ENCODE measurements around the gene KIR2DL1. TPM values are rescaled to one million over a fixed set of nuclear protein-coding genes. Genes with fewer than 3 reads are reported as not detected.
"Not testable (repeated sequence)": the region's sequence is repeated elsewhere in the genome, so short reads cannot be mapped to it uniquely, and the experiment has no call there.

KIR2DL1 gene
- total RNA-seq, 1 donor from 2014 or later: not detected

DNA sequence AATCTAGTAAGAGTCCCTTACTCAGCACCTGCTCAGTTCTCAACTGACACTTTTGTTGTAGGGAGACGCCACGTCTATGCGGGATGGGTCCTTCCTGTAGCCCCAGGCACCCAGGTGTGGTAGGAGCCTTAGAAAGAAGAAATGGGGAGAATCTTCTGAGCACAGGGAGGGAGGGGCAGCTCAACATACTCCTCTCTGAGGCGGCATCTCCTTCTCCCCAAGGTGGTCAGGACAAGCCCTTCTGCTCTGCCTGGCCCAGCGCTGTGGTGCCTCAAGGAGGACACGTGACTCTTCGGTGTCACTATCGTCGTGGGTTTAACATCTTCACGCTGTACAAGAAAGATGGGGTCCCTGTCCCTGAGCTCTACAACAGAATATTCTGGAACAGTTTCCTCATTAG, 35.0 kb downstream of the KIR2DL1 start:
- H3K27ac ChIP-seq (ENCODE audit: low read depth, low read length): no peak overlapping the region
- no peaks in the 10 kb centered on the region for H3K4me1 ChIP-seq (ENCODE audit: insufficient read depth, low read length)
- Mint-ChIP-seq H3K27me3 (ENCODE audit: low read depth, unreplicated experiment) (no peaks in the 10 kb centered on the region), H3K36me3 (ENCODE audit: low read depth, unreplicated experiment) (no peaks in the 10 kb centered on the region), H3K9me3 (ENCODE audit: unreplicated experiment) (peaks cover 13% of the 10 kb centered on the region), H3K4me3 (ENCODE audit: unreplicated experiment) (no peak overlapping the region), H3K27ac (ENCODE audit: unreplicated experiment) (no peak overlapping the region), H3K4me1 (ENCODE audit: low read depth, unreplicated experiment) (no peaks in the 10 kb centered on the region)
- TF ChIP-seq, protein P1, sequence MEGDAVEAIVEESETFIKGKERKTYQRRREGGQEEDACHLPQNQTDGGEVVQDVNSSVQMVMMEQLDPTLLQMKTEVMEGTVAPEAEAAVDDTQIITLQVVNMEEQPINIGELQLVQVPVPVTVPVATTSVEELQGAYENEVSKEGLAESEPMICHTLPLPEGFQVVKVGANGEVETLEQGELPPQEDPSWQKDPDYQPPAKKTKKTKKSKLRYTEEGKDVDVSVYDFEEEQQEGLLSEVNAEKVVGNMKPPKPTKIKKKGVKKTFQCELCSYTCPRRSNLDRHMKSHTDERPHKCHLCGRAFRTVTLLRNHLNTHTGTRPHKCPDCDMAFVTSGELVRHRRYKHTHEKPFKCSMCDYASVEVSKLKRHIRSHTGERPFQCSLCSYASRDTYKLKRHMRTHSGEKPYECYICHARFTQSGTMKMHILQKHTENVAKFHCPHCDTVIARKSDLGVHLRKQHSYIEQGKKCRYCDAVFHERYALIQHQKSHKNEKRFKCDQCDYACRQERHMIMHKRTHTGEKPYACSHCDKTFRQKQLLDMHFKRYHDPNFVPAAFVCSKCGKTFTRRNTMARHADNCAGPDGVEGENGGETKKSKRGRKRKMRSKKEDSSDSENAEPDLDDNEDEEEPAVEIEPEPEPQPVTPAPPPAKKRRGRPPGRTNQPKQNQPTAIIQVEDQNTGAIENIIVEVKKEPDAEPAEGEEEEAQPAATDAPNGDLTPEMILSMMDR (IDR thresholded peaks at IDR 0.05; ENCODE audit: insufficient read depth, low read depth, low read length): no peak
- TF ChIP-seq EZH2 (IDR thresholded peaks at IDR 0.05; ENCODE audit: insufficient read depth, low read length): no peak
- H3K27me3 ChIP-seq (ENCODE audit: insufficient read depth, low read length): no peaks in the 10 kb centered on the region
- H4K20me1 ChIP-seq (ENCODE audit: insufficient read depth, low read length): no peaks in the 10 kb centered on the region
- FAIRE-seq: no peak
- peaks cover 13% of the 10 kb centered on the region for H3K9me3 ChIP-seq (ENCODE audit: insufficient read depth, low read depth, low read length)
- no peaks in the 10 kb centered on the region for H3K36me3 ChIP-seq (ENCODE audit: insufficient read depth, low read length)
- no peak overlapping the region for H3K4me3 ChIP-seq (ENCODE audit: insufficient read depth, low read depth, low read length)
- no peak overlapping the region for H3K4me2 ChIP-seq (ENCODE audit: low read length)
- H2AFZ ChIP-seq (ENCODE audit: low read depth, low read length): no peak overlapping the region
- H3K79me2 ChIP-seq (ENCODE audit: insufficient read depth, low read length): no peaks in the 10 kb centered on the region
- H3K9ac ChIP-seq (ENCODE audit: low read length): no peak overlapping the region
- no peak for DNase-seq (ENCODE audit: low read depth)

DNA sequence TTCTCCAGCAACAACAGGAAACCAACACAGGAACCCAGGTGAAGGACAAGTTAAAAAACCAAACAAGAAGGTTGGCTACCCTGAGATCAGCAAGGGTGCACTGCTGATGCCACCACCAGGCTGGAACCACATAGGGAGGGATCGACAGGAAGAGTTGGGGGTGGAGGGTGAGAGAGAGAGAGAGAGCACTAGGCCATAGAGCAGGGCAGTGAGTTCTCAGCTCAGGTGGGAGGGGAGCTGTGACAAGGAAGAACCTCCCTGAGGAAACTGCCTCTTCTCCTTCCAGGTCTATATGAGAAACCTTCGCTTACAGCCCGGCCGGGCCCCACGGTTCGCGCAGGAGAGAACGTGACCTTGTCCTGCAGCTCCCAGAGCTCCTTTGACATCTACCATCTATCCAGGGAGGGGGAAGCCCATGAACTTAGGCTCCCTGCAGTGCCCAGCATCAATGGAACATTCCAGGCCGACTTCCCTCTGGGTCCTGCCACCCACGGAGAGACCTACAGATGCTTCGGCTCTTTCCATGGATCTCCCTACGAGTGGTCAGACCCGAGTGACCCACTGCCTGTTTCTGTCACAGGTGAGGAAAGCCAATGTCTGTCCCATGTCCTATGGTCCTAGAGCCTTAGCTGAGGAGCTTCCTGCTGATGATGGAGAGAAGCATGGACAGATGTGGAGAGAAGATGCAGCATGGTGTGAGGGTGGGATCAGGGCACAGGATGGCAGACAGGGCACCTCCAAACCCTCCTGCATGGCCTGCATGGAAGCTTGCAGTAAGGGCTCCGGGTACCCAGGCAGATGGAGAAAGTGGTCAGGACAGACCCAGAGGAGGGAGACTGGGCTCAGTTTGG, 36.3 kb downstream of the KIR2DL1 start:
- H3K27me3 Mint-ChIP-seq (ENCODE audit: low read depth, unreplicated experiment): no peaks in the 10 kb centered on the region
- TF ChIP-seq, protein P1 (IDR thresholded peaks at IDR 0.05; ENCODE audit: insufficient read depth, low read depth, low read length): no peak
- TF ChIP-seq EZH2 (IDR thresholded peaks at IDR 0.05; ENCODE audit: insufficient read depth, low read length): no peak
- no peak overlapping the region for H3K9ac ChIP-seq (ENCODE audit: low read length)
- no peak overlapping the region for H3K4me2 ChIP-seq (ENCODE audit: low read length)
- H3K9me3 Mint-ChIP-seq (ENCODE audit: unreplicated experiment): peaks cover 13% of the 10 kb centered on the region
- no peak overlapping the region for H3K4me3 Mint-ChIP-seq (ENCODE audit: unreplicated experiment)
- H3K4me1 ChIP-seq (ENCODE audit: insufficient read depth, low read length): no peaks in the 10 kb centered on the region
- no peaks in the 10 kb centered on the region for H3K36me3 Mint-ChIP-seq (ENCODE audit: low read depth, unreplicated experiment)
- no peaks in the 10 kb centered on the region for H4K20me1 ChIP-seq (ENCODE audit: insufficient read depth, low read length)
- H2AFZ ChIP-seq (ENCODE audit: low read depth, low read length): no peak overlapping the region
- no peak overlapping the region for H3K27ac Mint-ChIP-seq (ENCODE audit: unreplicated experiment)
- no peak for FAIRE-seq
- H3K36me3 ChIP-seq (ENCODE audit: insufficient read depth, low read length): no peaks in the 10 kb centered on the region
- DNase-seq (ENCODE audit: low read depth): no peak
- peaks cover 16% of the 10 kb centered on the region for H3K9me3 ChIP-seq (ENCODE audit: insufficient read depth, low read depth, low read length)
- H3K4me1 Mint-ChIP-seq (ENCODE audit: low read depth, unreplicated experiment): no peaks in the 10 kb centered on the region
- no peaks in the 10 kb centered on the region for H3K79me2 ChIP-seq (ENCODE audit: insufficient read depth, low read length)
- H3K4me3 ChIP-seq (ENCODE audit: insufficient read depth, low read depth, low read length): no peak overlapping the region
- H3K27ac ChIP-seq (ENCODE audit: low read depth, low read length): no peak overlapping the region
- H3K27me3 ChIP-seq (ENCODE audit: insufficient read depth, low read length): no peaks in the 10 kb centered on the region

DNA sequence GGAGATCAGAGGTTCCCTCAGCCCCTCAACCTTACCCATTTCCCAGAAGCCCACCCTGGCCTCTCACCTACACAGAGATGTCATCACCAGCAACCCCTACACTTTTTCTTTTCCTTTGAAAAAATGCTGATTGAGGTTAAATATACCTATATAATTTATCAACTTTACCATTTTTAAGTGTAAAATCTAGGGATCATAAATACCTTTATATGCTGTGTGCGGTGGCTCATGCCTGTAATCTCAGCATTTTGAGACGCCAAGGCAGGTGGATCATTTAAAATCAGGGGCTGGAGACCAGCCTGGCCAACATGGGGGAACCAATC, 36.9 kb downstream of the KIR2DL1 start:
- Mint-ChIP-seq H3K4me3 (ENCODE audit: unreplicated experiment) (no peak overlapping the region), H3K27ac (ENCODE audit: unreplicated experiment) (no peak overlapping the region), H3K4me1 (ENCODE audit: low read depth, unreplicated experiment) (no peaks in the 10 kb centered on the region), H3K36me3 (ENCODE audit: low read depth, unreplicated experiment) (no peaks in the 10 kb centered on the region), H3K27me3 (ENCODE audit: low read depth, unreplicated experiment) (no peaks in the 10 kb centered on the region), H3K9me3 (ENCODE audit: unreplicated experiment) (peaks cover 13% of the 10 kb centered on the region)
- DNase-seq (ENCODE audit: low read depth) (no peak), FAIRE-seq (no peak)
- H3K27ac ChIP-seq (ENCODE audit: low read depth, low read length): no peak overlapping the region
- H3K9me3 ChIP-seq (ENCODE audit: insufficient read depth, low read depth, low read length): peaks cover 16% of the 10 kb centered on the region
- TF ChIP-seq EZH2 (IDR thresholded peaks at IDR 0.05; ENCODE audit: insufficient read depth, low read length): no peak
- TF ChIP-seq, protein P1 (IDR thresholded peaks at IDR 0.05; ENCODE audit: insufficient read depth, low read depth, low read length): no peak
- H4K20me1 ChIP-seq (ENCODE audit: insufficient read depth, low read length): no peaks in the 10 kb centered on the region
- H2AFZ ChIP-seq (ENCODE audit: low read depth, low read length): no peak overlapping the region
- no peaks in the 10 kb centered on the region for H3K36me3 ChIP-seq (ENCODE audit: insufficient read depth, low read length)
- no peak overlapping the region for H3K4me2 ChIP-seq (ENCODE audit: low read length)
- no peaks in the 10 kb centered on the region for H3K4me1 ChIP-seq (ENCODE audit: insufficient read depth, low read length)
- no peak overlapping the region for H3K9ac ChIP-seq (ENCODE audit: low read length)
- H3K27me3 ChIP-seq (ENCODE audit: insufficient read depth, low read length): no peaks in the 10 kb centered on the region
- H3K79me2 ChIP-seq (ENCODE audit: insufficient read depth, low read length): no peaks in the 10 kb centered on the region
- no peak overlapping the region for H3K4me3 ChIP-seq (ENCODE audit: insufficient read depth, low read depth, low read length)

DNA sequence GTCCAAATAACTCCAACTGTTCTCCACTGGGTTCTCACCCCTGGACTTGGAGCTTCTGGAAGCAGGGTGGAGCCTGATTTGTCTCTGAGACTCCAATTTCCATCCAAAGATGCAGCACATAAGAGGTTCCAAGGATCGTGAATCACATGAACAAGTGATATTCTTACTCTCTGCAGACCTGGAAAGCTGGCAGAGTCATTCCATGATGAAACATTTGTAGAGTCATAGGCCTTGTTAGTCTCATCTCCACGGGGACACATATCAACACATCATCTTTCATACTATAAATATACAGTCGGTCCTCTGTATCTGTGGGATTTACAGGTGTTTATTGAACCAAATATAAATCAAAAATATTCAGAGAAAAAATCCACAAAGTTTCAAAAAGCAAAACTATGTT, 45.0 kb downstream of the KIR2DL1 start:
- H3K4me3 Mint-ChIP-seq (ENCODE audit: unreplicated experiment); H2AFZ ChIP-seq (ENCODE audit: low read depth, low read length); H3K27me3 ChIP-seq (ENCODE audit: insufficient read depth, low read length); FAIRE-seq; H3K27me3 Mint-ChIP-seq (ENCODE audit: low read depth, unreplicated experiment); DNase-seq (ENCODE audit: low read depth); H3K27ac ChIP-seq (ENCODE audit: low read depth, low read length); H3K4me3 ChIP-seq (ENCODE audit: insufficient read depth, low read depth, low read length); H3K4me1 ChIP-seq (ENCODE audit: insufficient read depth, low read length); H3K36me3 Mint-ChIP-seq (ENCODE audit: low read depth, unreplicated experiment); H3K4me2 ChIP-seq (ENCODE audit: low read length); H3K27ac Mint-ChIP-seq (ENCODE audit: unreplicated experiment); H4K20me1 ChIP-seq (ENCODE audit: insufficient read depth, low read length); H3K36me3 ChIP-seq (ENCODE audit: insufficient read depth, low read length); H3K9me3 ChIP-seq (ENCODE audit: insufficient read depth, low read depth, low read length); H3K79me2 ChIP-seq (ENCODE audit: insufficient read depth, low read length); H3K4me1 Mint-ChIP-seq (ENCODE audit: low read depth, unreplicated experiment); H3K9ac ChIP-seq (ENCODE audit: low read length): not testable (repeated sequence)
- H3K9me3 Mint-ChIP-seq (ENCODE audit: unreplicated experiment): peaks cover 36% of the 10 kb centered on the region

All from astrocyte (in vitro differentiated cells and primary cell).